CD4-positive, alpha-beta T cell treated with Interleukin-1 beta for 1 hour (primary cell): Measurements from ENCODE around the gene PCID2.

ENCODE experiments used
- DNase-seq, 2 donors: peaks; one replicate each; pipeline ENCODE4 v3.0.0-alpha.2; 2020 to 2022

Gene PCID2

DNA sequence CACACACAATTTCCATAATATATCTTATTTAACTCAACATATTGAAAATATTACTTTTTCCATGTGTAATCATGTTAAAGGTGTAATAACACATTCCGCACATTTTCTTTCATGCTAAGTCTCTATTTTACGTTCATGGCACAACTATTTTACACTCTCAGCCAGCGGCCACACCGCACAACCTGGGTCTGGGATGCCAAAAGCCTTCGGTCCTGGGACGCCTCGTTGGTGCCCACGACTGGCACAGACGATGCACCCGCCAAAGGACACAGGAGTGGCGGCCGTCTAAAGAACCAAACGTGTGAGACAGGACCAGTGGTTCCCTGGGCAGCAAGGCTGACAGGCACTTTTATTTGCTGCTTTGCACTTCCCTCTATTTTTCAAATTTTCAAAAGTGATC is 60.1 kb downstream of the PCID2 start:
- no peak for DNase-seq

GRCh38 chr13:113147206-113147605 is 61.3 kb downstream of the PCID2 start:
- DNase-seq, result no peak

GRCh38 chr13:113146750-113147149 is 61.7 kb downstream of the PCID2 start:
- DNase-seq, result no peak

GRCh38 chr13:113145911-113146598 is 62.4 kb downstream of the PCID2 start:
- DNase-seq, result no peak

DNA sequence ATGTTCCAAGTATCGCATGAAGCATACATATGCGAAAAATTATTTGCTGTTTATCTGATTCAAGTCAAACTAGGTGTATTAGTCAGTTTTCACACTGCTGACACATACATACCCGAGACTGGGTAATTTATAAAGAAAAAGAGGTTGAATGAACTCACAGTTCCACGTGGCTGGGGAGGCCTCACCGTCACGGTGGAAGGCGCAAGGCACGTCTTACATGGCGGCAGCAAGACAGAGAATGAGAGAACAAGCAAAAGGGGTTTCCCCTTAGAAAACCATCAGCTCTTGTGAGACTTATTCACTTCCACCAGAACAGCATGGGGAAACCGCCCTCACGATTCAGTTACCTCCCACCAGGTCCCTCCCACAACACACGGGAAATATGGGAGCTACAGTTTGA is 63.0 kb downstream of the PCID2 start:
- DNase-seq, result no peak

DNA sequence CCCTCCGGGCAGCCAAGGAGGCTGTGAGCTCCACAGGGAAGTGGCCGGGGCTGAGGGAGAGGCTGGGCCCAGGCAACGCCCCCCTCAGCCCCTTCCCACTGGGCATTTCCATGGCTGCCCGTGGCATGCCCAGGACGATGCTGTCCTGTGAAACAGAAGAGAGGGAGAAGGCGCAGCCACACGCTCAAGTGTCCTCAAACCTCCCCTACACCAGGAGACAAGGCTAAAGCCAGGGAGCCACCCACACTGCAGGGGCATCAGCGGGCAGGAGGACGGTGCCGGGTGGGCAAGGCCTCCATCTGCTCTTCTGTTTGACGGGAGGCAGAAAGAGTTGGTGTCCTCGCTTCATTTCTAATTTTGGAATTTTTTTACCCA is 64.2 kb downstream of the PCID2 start:
- no peak for DNase-seq

GRCh38 chr13:113143466-113144254 is 64.8 kb downstream of the PCID2 start:
- no peak for DNase-seq

GRCh38 chr13:113142876-113143275 is 65.6 kb downstream of the PCID2 start:
- DNase-seq, result no peak

DNA sequence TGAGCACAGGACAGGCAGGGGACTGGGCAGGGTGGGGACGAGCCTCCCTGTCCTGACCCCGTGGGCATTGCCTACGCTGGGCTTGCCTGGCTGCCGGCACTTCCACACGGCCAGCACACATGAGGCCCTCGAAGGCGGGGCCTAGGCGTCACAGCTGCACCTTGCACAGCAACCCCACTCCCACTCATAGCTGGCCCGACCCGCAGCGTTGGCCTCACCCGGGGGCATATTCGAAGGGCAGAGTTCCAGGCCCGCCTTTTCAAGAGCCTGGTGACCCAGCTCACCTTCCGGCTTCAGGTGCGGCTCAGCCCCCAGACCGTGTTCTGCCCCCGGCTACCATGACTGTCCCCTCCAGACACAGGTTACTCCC is 66.9 kb downstream of the PCID2 start:
- DNase-seq, result no peak

- no peak for DNase-seq
These were observed 67.5 kb downstream of the PCID2 start for GRCh38 chr13:113140677-113141600.

- no peak for DNase-seq
These were observed 68.9 kb downstream of the PCID2 start for GRCh38 chr13:113139577-113139976.

GRCh38 chr13:113138792-113139551 is 69.5 kb downstream of the PCID2 start:
- no peak for DNase-seq

DNA sequence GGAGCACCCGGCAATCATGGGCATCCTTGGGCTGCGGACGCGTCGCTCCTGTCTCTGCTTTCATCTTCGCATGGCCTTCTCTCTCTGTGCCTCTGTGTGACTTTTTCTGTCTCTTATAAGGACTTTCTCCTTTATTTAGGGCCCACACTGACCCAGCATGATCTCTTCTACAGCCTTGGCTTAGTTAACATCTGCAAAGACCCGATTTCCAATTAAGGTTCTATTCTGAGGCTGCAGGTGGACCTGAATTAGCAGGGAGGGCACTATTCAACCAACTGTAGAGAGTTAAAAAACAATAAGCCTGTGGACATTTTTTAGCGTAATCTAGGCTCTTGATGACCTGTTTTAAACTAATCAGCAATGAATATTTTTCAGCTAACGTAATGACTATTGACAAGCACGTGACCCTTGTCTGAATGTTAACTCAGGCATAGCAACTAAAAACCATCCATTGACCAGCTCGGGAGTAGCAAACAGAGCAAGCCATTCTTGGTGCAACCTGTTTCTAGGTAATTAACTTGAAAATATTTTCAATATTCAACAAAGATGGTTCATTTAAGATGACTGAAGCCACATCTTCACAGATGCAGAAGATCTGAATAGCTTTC is 70.7 kb downstream of the PCID2 start:
- DNase-seq, result no peak

- DNase-seq, result no peak
These were observed 73.1 kb downstream of the PCID2 start for GRCh38 chr13:113135281-113135760.

DNA sequence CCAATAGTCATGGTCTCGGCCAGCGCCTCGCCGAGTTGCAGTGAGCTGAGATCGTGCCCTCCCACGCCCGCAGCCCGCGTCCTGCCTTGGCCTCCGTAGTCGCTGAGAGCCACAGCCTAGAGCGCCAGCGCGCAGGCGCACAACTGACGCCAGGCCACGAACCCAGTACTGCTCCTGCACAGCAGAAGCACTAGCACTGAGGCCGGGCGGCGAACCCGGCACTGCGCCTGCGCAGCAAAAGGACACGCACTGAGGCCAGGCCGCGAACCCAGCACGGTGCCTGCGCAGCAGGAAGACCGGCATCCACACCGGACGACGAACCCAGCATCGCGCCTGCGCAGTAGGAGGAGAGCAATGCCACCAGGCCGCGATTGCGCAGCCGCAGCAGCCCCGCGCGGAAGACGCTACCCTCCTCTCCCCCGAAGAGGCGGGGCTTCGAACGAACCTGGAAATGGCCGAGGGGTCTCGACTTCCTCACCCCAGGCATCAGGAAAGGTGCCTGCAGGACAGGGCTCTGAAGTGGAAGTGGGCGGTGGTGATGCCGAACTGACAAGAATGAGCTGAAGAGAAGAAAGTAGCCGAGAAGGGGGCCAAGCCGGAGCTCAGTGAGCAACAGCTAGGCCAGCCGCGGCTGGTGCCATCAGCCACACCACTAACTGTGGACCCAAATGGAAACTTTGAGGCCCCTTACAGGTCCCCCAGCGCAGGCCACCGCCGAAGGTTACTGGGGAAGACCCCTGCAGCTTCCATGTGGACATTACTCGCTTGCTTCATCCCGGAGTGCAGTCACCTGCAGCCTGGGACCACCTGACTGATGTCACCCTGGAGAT is 78.3 kb downstream of the PCID2 start:
- DNase-seq, result peak; percentile 21 to 22

- DNase-seq, result no peak
These were observed 79.0 kb downstream of the PCID2 start for GRCh38 chr13:113129480-113129879.
